H1 (cell line): ENCODE data around the gene IGFBP4. TPM values are rescaled to one million over a fixed set of nuclear protein-coding genes. Genes with fewer than 3 reads are reported as not detected.

Source experiments
- HDAC6 ChIP-seq: IDR thresholded peaks from one replicate; pipeline ENCODE4 v1.7.1; 2012; ENCODE audit warnings: low read depth, mild to moderate bottlenecking, inconsistent platforms, low read length, moderate library complexity
- ZNF274 ChIP-seq: IDR thresholded peaks from 2 replicates; pipeline ENCODE4 v1.7.0; 2012; ENCODE audit warnings: low read length, borderline replicate concordance; ENCODE audit errors: extremely low read depth
- polyA plus RNA-seq, 7 experiments: library from polyadenylated mRNA; depleted of rRNA in 3 of 7; stranded (reverse) in 5 of 7; unstranded in 2 of 7; fragments of >200 nt in 5 of 7; fragments of 200-250 nt in 2 of 7; gene quantifications; 1 replicate in 5 of 7; 2 replicates in 1 of 7; 4 replicates in 1 of 7; pipeline versions ENCODE4 v1.2.1 to v1.2.3, GENCODE V29; 2011 to 2013; ENCODE audit warnings: missing spikeins in 2 of 7, mixed read lengths in 2 of 7
- total RNA-seq: library from RNA; stranded (reverse); fragmentation: NEBNext Ultra II Directional; extraction: Animal tissue kit (Norgen Biotek cat#: 25700); gene quantifications from 2 replicates; pipeline ENCODE4 v1.2.1, GENCODE V29; 2021

Gene IGFBP4
- total and polyA plus RNA-seq, 2 of the 8 experiments (the other 6 are each of a cell fraction or from before 2014, with no cell fraction given) = 85.5 to 105 TPM

DNA sequence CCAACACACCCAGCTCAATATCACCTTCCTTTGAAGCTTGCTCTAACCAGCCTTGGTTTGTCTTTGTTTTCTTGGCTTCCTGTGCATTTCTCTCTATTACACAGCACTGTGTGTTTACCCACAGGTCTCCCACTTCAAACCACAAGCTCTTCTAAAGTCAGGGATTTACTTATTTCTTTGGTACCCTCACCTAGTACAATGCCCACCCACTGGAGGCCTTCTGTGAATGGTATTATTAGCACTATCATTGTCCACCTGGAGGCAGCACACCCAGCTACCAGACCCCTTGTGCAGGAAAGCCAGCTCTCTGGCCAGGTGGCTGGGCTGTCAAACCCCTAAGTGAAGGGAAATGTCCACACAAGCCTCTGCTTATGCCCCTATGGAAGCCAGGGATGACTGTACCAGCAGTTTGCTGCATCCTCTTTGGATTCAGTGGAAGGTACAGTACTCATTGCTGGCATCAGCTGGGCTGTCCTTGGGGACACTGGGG is 16.2 kb upstream of the IGFBP4 start (continued):
- TF ChIP-seq HDAC6 (no peak), ZNF274 (no peak)
